ENCODE measurements around the gene PIN1.

DNA sequence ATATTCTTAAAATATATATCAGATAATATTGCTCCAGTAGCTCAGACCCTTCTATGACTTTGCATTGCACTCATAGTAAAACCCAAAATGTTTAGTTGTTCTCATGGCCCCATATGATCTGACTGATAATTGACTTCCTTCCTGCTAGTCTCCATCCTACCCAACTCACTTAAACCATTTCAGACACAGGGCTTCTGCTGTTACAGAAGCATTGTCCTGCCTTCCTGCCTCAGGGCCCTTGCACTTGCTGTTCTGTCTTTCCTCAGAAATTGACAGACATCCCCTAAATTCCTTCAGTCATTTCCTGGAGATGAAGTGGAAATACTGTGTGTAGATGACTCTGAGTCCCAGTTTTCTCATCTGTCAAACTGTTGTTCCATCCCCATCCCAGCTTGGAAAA, 36.0 kb upstream of the PIN1 start:
- TF ChIP-seq POLR2AphosphoS5 (IDR thresholded peaks at IDR 0.05; ENCODE audit: low read depth, low read length) (no peak), REST (IDR thresholded peaks at IDR 0.05; ENCODE audit: insufficient read depth in 1 of 2, low read depth in 2 of 2, low read length in 2 of 2) (no peak), TAF1 (IDR thresholded peaks at IDR 0.05; ENCODE audit: borderline replicate concordance, insufficient read depth, low read length) (no peak), SIN3A (IDR thresholded peaks at IDR 0.05; ENCODE audit: borderline replicate concordance, insufficient read depth, low read length) (no peak), FOXP2 (optimal IDR thresholded peaks at IDR 0.05; ENCODE audit: borderline replicate concordance, extremely low read depth, extremely low read length, insufficient read depth) (no peak)

All from PFSK-1 (cell line).